ENCODE data around the gene TXNRD1.

GRCh38 chr12:104334581-104334980, 119.0 kb downstream of the TXNRD1 start:
- TF ChIP-seq CBX5 (IDR thresholded peaks at IDR 0.05; ENCODE audit: low read depth, low read length): no peak
- no peak for TF ChIP-seq HDAC2 (IDR thresholded peaks at IDR 0.05; ENCODE audit: borderline replicate concordance in 1 of 2, low read depth in 2 of 2, low read length in 2 of 2)
- TF ChIP-seq, protein P1, sequence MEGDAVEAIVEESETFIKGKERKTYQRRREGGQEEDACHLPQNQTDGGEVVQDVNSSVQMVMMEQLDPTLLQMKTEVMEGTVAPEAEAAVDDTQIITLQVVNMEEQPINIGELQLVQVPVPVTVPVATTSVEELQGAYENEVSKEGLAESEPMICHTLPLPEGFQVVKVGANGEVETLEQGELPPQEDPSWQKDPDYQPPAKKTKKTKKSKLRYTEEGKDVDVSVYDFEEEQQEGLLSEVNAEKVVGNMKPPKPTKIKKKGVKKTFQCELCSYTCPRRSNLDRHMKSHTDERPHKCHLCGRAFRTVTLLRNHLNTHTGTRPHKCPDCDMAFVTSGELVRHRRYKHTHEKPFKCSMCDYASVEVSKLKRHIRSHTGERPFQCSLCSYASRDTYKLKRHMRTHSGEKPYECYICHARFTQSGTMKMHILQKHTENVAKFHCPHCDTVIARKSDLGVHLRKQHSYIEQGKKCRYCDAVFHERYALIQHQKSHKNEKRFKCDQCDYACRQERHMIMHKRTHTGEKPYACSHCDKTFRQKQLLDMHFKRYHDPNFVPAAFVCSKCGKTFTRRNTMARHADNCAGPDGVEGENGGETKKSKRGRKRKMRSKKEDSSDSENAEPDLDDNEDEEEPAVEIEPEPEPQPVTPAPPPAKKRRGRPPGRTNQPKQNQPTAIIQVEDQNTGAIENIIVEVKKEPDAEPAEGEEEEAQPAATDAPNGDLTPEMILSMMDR (IDR thresholded peaks at IDR 0.05; ENCODE audit: control extremely low read depth in 1 of 3, insufficient read depth in 1 of 3, low read depth in 1 of 3, low read length in 3 of 3): no peak
- no peak for TF ChIP-seq JUN (IDR thresholded peaks at IDR 0.05; ENCODE audit: low read depth, low read length)
- TF ChIP-seq MAX (IDR thresholded peaks at IDR 0.05): no peak
- TF ChIP-seq POLR2A (IDR thresholded peaks at IDR 0.05; ENCODE audit: control extremely low read depth in 1 of 2, low read depth in 2 of 2, low read length in 2 of 2): no peak
- TF ChIP-seq EZH2 (IDR thresholded peaks at IDR 0.05; ENCODE audit: low read depth, low read length, severe bottlenecking): no peak
- TF ChIP-seq ZNF274 (IDR thresholded peaks at IDR 0.05; ENCODE audit: borderline replicate concordance, extremely low read depth, low read length): no peak
- TF ChIP-seq POLR2AphosphoS5 (IDR thresholded peaks at IDR 0.05; ENCODE audit: low read depth, low read length): no peak
- no peak for TF ChIP-seq SP1 (IDR thresholded peaks at IDR 0.05; ENCODE audit: low read depth, low read length)
- TF ChIP-seq RAD21 (IDR thresholded peaks at IDR 0.05 in 1 of 2, conservative IDR thresholded peaks at IDR 0.05 in 1 of 2; ENCODE audit: low read depth in 2 of 2, low read length in 2 of 2): no peak

Measured in H1 (cell line).